Mucosa of stomach (tissue), 1 donor: ENCODE data around the gene CCDC142.
A peak's percentile ranks its signal among the peaks of the same experiment; 100 is the strongest.

ENCODE experiments used
- H3K27me3 ChIP-seq: one replicate; pipeline ENCODE4 v1.7.0; 2013; ENCODE audit warnings: mild to moderate bottlenecking, low read length; ENCODE audit not compliant: control insufficient read depth, insufficient read depth
- H3K36me3 ChIP-seq: one replicate; pipeline ENCODE4 v1.7.0; 2013; ENCODE audit warnings: low read length; ENCODE audit not compliant: control insufficient read depth, insufficient read depth
- H3K4me1 ChIP-seq: one replicate; pipeline ENCODE4 v1.7.0; 2013; ENCODE audit warnings: mild to moderate bottlenecking, low read length; ENCODE audit not compliant: control insufficient read depth, insufficient read depth
- H3K4me3 ChIP-seq: one replicate; pipeline ENCODE4 v1.7.0; 2013; ENCODE audit warnings: low read length
- H3K9ac ChIP-seq: one replicate; pipeline ENCODE4 v1.7.0; 2013; ENCODE audit warnings: mild to moderate bottlenecking, low read length, moderate library complexity
- H3K9me3 ChIP-seq: one replicate; pipeline ENCODE4 v1.7.0; 2013; ENCODE audit warnings: mild to moderate bottlenecking, low read length, moderate library complexity; ENCODE audit not compliant: control insufficient read depth
- donor health status: Pancreatic carcinoma.

Gene CCDC142

DNA sequence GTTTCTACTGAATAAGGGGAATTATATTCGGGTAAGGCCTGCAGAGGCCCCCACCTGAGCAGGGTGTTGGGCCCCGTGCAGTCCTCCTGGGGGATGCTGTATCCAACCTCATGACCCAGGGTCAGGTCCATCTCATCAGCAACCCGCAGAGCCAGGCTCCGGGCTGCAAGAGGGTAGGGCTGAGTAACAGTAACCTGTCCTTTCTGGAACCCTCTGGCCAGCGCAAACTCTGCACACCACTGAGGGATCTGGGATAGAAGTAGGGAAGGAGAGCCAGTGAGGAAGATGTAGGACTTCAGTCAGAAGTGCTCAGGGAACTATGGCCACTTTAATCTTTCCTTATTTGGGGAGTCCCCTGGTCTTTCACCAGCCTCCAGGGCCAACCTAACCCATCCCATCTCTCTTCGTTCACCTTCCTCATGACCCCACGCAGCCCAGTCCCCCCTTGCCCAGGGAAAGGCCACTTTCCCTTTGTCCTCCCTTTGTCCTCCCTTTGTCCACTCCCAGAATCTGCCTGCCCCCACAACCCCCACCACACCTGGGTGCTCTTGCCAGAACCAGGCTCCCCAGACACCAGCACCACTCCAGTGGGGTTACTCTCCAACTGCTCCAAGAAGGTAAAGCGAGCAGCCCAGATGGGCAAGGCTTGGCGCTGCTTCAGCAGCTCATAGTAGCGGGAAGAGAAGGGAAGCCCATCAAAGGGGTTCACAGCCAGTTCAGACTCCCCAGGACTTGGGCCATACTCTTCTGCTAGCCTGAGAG lies 42.3 kb upstream of the CCDC142 start:
- peaks cover 20% of the 10 kb centered on the region for H3K4me1 ChIP-seq
- H3K27me3 ChIP-seq = no peaks in the 10 kb centered on the region
- H3K4me3 ChIP-seq = no peak overlapping the region
- H3K36me3 ChIP-seq = peaks cover 16% of the 10 kb centered on the region
- H3K9ac ChIP-seq = peak overlapping the region; percentile 51
- H3K9me3 ChIP-seq = no peaks in the 10 kb centered on the region

DNA sequence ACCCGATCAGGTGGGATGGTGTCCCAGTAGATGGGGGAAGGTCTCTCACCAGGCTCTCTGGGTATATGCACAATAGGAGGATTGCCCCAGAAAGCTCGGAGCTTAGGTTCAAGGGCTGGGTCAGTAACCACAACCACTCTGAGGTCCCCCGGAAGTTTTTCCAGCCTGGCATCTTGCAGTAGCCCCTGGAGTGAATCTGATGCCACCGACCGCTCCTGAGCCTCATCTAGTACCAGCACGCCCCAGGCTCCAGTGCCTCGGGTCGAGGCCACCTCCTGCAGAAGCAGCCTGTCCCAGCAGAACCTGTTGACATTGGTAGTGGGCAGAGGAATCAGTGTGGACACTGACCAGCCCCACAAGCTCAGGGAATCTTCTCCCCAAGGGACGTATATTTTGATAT lies 41.2 kb upstream of the CCDC142 start:
- Histone ChIP-seq H3K27me3 (peaks cover 6% of the 10 kb centered on the region), H3K9ac (no peak overlapping the region), H3K9me3 (no peaks in the 10 kb centered on the region), H3K4me3 (no peak overlapping the region), H3K36me3 (peaks cover 16% of the 10 kb centered on the region), H3K4me1 (peaks cover 20% of the 10 kb centered on the region)

DNA sequence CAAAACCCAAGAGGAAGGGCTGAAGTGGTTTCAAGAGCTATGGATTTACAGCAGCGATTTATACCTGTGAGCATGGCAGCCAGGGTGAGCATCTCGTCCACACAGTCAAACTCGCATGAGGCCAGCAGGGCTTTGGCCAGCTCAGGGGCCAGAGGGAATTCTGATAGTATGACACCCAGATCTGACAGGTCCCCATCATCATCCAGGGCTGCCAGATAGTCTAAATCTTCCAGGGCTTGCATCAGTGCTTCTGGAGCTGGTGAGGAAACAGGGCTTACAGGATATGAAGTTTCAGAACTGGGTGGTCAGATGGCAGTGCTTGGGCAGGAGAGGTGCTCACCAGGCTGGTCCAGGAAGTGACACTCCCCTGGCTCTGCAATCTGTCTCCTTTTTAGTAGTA lies 39.7 kb upstream of the CCDC142 start:
- no peak overlapping the region for H3K9ac ChIP-seq
- H3K4me1 ChIP-seq = peaks cover 6% of the 10 kb centered on the region
- H3K4me3 ChIP-seq = no peak overlapping the region
- H3K9me3 ChIP-seq = no peaks in the 10 kb centered on the region
- H3K27me3 ChIP-seq = peaks cover 19% of the 10 kb centered on the region
- H3K36me3 ChIP-seq = peaks cover 10% of the 10 kb centered on the region

DNA sequence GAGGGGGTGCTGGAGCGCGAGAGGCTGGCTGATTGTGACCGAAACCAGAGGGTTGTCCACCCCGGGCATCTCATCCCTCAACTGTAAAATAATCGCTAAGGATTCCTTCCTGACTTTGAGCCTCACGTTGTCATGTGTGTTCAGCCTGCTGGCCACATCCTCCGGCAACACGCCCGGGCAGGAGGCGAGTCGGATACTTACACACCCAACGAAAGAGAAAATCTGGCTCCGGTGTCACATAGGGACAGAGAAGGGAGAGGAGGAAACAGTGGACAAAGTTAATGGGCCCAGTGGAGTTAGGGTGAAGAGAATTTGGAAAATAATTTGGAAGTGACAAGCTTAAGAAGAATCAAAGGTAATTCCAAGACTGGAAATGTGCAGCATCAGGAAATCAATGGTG lies 33.9 kb upstream of the CCDC142 start:
- Histone ChIP-seq H3K4me1 (peaks cover 21% of the 10 kb centered on the region), H3K9ac (no peak overlapping the region), H3K4me3 (peak overlapping the region; percentile 19), H3K9me3 (no peaks in the 10 kb centered on the region), H3K36me3 (no peaks in the 10 kb centered on the region), H3K27me3 (peaks cover 76% of the 10 kb centered on the region)

DNA sequence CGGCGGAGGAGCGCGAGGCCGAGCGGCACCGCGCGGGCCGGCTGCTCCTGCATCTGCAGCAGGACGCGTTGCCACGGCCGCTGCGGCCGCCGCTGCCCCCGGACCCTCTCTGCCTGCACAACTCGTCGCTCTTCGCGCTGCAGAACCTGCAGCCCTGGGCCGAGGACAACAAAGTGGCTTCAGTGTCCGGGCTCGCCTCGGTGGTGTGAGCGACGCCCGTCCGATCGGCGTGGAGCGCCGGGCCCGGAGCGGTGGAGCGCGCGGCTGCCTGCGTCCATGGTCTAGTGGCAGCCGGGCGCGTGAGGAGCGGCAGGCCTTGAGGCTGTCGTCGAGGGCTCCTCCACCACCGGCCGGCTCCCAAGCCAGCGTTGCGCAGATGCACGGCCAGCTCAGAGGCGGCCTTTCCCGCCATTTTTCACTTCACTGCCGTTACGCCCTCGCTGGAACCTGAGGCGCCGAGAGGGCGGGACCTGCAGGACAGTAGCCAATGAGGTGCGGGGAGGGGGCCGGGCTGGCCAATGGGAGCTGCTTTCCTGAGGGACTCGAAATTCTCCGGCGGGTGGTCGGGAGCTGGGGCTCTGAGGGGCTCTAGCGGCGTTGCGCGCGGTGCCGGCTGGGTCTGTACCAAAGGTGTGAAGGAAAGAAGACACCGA lies 33.3 kb upstream of the CCDC142 start:
- Histone ChIP-seq H3K9me3 (no peaks in the 10 kb centered on the region), H3K36me3 (no peaks in the 10 kb centered on the region), H3K9ac (no peak overlapping the region), H3K27me3 (peaks cover 81% of the 10 kb centered on the region), H3K4me1 (peaks cover 21% of the 10 kb centered on the region), H3K4me3 (peak overlapping the region; percentile 19)

DNA sequence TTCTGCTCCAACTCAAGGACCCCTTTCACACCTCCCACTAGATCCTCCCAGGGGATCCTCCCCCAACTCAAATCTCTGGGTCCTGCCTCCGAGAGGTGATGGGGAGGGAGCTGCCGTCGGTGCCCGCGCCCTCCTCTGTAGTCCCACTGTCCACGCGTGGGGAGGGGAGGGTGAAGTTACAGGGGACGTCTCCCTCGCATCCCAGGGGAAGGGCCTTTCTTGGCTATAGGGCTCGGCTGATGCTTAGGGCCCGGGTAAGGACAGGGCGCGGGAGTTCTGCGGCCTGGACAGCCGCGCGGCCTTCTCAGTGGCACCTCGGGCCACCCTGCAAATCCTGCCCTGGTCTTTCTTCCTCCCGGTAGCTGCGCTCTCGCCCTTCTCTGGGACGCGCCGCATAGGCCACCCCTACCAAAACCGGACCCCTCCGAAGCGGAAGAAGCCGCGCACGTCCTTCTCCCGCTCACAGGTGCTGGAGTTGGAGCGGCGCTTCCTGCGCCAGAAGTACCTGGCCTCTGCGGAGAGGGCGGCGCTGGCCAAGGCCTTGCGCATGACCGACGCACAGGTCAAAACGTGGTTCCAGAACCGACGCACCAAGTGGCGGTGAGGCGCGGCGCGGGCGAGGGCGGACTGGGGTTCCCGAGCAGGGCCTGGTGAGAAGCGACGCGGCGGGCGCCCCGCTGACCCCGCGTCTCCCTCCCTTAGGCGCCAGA lies 32.6 kb upstream of the CCDC142 start:
- peaks cover 21% of the 10 kb centered on the region for H3K4me1 ChIP-seq
- H3K9ac ChIP-seq = no peak overlapping the region
- H3K36me3 ChIP-seq = no peaks in the 10 kb centered on the region
- no peak overlapping the region for H3K4me3 ChIP-seq
- H3K9me3 ChIP-seq = no peaks in the 10 kb centered on the region
- peaks cover 87% of the 10 kb centered on the region for H3K27me3 ChIP-seq

DNA sequence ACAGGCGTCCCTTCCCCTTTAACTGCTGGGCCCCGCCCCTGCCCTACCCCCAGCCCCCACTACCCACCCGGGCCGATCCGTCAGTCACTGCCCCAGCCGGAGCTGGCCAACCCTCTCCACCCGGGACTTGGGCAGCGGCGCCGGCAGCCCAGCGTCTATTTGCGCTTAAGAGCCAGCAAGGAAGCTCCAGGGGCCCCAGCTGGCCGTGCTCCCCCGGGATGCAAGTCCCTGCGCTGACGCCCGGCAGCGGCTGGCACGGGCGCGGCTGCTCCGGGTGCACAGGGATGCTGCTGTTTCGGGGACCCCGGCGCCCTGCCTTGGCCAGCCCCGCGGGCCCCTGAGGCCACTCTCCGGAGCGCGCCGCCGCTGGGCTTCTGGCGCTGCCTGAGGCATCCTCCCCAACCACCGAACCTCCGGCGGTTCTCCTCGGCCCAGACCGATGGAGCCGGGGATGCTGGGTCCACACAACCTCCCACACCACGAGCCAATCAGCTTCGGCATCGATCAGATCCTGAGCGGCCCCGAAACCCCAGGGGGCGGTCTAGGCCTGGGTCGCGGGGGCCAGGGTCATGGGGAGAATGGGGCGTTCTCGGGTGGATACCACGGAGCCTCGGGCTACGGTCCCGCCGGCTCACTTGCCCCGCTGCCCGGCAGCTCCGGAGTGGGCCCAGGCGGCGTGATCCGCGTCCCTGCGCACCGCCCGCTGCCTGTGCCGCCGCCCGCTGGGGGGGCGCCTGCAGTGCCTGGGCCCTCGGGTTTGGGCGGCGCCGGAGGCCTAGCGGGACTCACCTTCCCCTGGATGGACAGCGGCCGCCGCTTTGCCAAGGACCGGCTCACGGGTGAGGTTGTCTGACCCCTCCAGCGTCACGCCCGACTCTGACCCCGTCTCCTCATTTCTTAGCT lies 31.8 kb upstream of the CCDC142 start, which contains the start of gene TLX2:
TLX2 (plus strand) TSS at position 83 of the 903 bp plus-strand sequence; CDS start at position 440, 357 bp downstream.
- Histone ChIP-seq H3K27me3 (peaks cover 95% of the 10 kb centered on the region), H3K9me3 (no peaks in the 10 kb centered on the region), H3K4me1 (peaks cover 21% of the 10 kb centered on the region), H3K4me3 (no peak within 1 kb of the TSS), H3K9ac (no peak within 1 kb of the TSS), H3K36me3 (no peaks in the 10 kb centered on the region)

DNA sequence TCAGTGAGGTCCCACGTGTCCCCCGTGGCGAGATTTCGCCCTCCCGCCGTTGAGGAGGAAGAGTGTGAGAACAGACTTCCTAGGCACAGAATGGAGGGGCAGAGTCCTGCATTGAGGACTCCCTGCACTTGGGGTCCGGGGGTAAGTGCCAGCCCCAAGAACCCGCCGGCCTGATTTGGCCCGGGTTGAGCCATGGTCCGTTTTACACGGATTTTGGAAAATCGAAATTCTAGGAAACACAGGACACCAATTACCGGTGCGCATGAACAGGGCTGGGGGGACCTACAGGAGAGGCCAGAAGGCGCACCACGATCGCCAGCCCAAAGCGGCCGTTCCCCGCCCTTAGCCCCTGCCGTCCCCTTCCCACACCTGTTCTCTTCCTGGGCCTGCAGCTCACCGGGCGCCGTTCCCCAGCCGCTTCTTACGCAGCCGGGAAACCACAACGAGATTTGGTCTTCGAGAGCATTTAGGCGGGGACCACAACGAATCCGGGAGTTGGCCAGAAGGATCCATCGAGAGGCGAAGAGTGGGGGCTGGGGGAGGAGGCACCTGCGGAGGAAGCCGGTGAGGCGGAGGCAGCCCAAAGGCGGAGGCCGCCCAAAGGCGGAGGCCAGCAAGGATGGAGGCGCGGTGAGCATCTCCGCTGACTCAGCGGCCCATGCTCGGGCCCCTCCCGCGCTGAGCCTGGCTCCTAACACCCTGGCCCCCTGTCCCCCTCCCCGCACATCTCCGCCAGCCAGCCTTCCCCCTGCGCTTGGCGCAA lies 31.0 kb upstream of the CCDC142 start:
- Histone ChIP-seq H3K9me3 (no peaks in the 10 kb centered on the region), H3K27me3 (peaks cover 91% of the 10 kb centered on the region), H3K4me1 (peaks cover 21% of the 10 kb centered on the region), H3K36me3 (no peaks in the 10 kb centered on the region), H3K4me3 (no peak overlapping the region), H3K9ac (no peak overlapping the region)

DNA sequence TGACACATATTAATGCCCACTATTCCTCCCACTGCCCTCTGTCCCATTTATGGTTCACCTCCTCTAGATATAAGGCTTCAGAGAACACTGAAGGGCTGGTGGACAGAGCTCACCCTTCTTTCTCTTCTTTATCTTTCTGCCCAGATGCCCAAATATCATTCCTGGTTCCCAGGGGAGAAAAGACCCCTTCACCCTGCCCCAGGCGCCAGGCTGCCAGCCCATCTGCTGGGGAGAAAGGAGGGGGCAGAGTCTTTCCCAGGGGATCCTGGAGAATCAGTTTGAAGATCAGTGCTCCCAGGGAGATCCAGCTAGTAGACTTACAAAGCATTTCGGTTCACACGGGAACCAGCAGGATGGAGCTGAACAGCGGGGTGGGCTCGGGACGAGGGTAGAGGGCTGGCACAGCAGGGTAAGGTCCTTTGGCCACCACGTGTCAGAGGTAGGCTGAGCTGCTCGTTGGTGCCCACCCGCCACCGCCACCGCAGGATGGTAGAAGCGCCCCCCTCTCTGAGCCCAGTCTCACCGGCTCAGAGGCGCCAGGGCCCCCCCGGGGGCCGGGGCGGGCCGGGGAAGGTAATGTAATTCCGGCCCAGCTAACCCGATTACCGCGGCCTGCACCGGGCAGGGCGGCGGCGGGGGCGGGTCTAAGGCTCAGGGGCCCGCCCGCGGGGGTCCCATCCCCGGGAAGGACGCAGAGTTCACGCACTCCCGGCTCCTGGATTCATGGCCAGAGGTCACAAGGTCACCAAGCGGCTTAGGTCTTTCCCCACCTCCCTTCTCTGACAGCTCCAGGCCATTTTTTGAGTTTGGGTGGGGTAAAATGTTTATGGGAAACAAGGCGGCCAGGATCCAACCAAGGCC lies 30.2 kb upstream of the CCDC142 start:
- Histone ChIP-seq H3K27me3 (peaks cover 89% of the 10 kb centered on the region), H3K4me3 (no peak overlapping the region), H3K9me3 (no peaks in the 10 kb centered on the region), H3K9ac (no peak overlapping the region), H3K36me3 (no peaks in the 10 kb centered on the region), H3K4me1 (peaks cover 27% of the 10 kb centered on the region)

DNA sequence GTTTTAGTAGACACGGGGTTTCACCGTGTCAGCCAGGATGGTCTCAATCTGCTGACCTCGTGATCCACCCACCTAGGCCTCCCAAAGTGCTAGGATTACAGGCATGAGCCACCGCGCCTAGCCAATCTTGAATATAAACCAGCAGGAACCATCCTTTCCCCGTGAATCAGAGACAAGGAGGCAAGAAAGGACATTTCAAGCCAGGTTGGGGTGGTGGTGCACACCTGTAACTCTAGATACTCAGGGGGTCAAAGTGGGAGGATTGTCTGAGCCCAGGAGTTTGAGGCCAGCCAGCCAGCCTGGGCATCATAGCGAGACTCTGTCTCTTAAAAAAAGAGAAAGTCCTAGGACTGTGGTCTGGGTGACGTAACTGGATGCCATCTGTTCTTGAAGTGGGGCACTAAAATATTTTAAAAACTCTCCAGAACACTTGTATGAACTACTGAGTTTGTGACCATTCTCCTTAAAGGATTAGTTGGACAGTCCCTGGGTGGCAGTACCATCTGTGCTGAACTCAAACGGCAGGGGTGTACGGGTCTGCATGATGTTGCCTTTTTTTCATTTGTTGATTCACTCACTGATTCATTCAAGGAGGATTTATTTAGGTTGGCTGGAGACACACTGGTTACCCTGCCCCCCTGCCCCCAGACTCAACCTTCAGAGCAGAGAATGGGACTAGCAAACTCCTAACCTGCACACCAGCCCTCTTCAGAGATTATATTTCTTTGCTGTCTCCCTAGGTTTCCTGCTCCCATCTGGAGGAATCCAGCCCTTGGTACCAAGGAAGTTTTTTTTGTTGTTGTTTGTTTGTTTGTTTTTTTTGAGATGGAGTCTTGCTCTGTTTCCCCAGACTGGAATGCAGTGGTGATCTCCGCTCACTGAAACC lies 28.5 kb upstream of the CCDC142 start:
- H3K9me3 ChIP-seq = no peaks in the 10 kb centered on the region
- peaks cover 31% of the 10 kb centered on the region for H3K4me1 ChIP-seq
- H3K4me3 ChIP-seq = no peak overlapping the region
- no peak overlapping the region for H3K9ac ChIP-seq
- no peaks in the 10 kb centered on the region for H3K36me3 ChIP-seq
- H3K27me3 ChIP-seq = peaks cover 76% of the 10 kb centered on the region
